IPS DF 6.9 (cell line): ENCODE data around the gene HP1BP3.

ENCODE experiments used
- DNase-seq: peaks from one replicate; pipeline ENCODE4 v3.0.0-alpha.2; 2013; ENCODE audit warnings: low read depth, low spot score
- H3K27ac ChIP-seq: one replicate; pipeline ENCODE4 v1.5.1; 2013; ENCODE audit warnings: low read length, control low read depth
- H3K27me3 ChIP-seq: 2 replicates; pipeline ENCODE4 v1.6.1; 2013; ENCODE audit warnings: mild to moderate bottlenecking, low read length; ENCODE audit not compliant: control insufficient read depth, insufficient read depth
- H3K36me3 ChIP-seq: 2 replicates; pipeline ENCODE4 v1.6.1; 2013; ENCODE audit warnings: low read length; ENCODE audit not compliant: control insufficient read depth, insufficient read depth
- H3K4me1 ChIP-seq: 2 replicates; pipeline ENCODE4 v1.6.1; 2013; ENCODE audit warnings: low read length; ENCODE audit not compliant: control insufficient read depth, insufficient read depth
- H3K4me3 ChIP-seq: 2 replicates; pipeline ENCODE4 v1.5.1; 2013; ENCODE audit warnings: mild to moderate bottlenecking, low read length
- H3K9me3 ChIP-seq: 2 replicates; pipeline ENCODE4 v1.6.1; 2013; ENCODE audit warnings: low read length, inconsistent platforms; ENCODE audit not compliant: control insufficient read depth, insufficient read depth
- WGBS: extraction: QIAGEN DNeasy Blood & Tissue Kit; methylation state at CpG from one replicate; pipeline ENCODE4 v1.1.7; 2013; ENCODE audit warnings: mixed read lengths, missing lambda C conversion rate; ENCODE audit not compliant: insufficient read length, insufficient coverage; 5-methylcytosine and 5-hydroxymethylcytosine counted together

The HP1BP3 gene

GRCh38 chr1:20702416-20702815 lies 84.7 kb downstream of the HP1BP3 start:
- Histone ChIP-seq H3K27me3 (no peaks in the 10 kb centered on the region), H3K27ac (no peak overlapping the region), H3K36me3 (no peaks in the 10 kb centered on the region; the same call in 1 of the 2 replicates), H3K4me1 (peaks cover 6% of the 10 kb centered on the region), H3K9me3 (no peaks in the 10 kb centered on the region), H3K4me3 (no peak overlapping the region)
- WGBS: no CpG with 5 or more reads among the region's 1 CpG
- no peak for DNase-seq

- no CpG with 5 or more reads among the region's 5 CpGs for WGBS
- H3K36me3 ChIP-seq: no peaks in the 10 kb centered on the region
- no peak for DNase-seq
- H3K9me3 ChIP-seq: no peaks in the 10 kb centered on the region
- no peak overlapping the region for H3K4me3 ChIP-seq
- H3K4me1 ChIP-seq: peaks cover 6% of the 10 kb centered on the region
- H3K27ac ChIP-seq: no peak overlapping the region
- no peaks in the 10 kb centered on the region for H3K27me3 ChIP-seq
These were observed 85.3 kb downstream of the HP1BP3 start for GRCh38 chr1:20701847-20702246.

GRCh38 chr1:20701446-20701845 lies 85.7 kb downstream of the HP1BP3 start:
- H3K36me3 ChIP-seq: no peaks in the 10 kb centered on the region
- peaks cover 6% of the 10 kb centered on the region for H3K4me1 ChIP-seq
- no peaks in the 10 kb centered on the region for H3K9me3 ChIP-seq
- H3K27ac ChIP-seq: no peak overlapping the region
- no CpG with 5 or more reads among the region's 9 CpGs for WGBS
- H3K27me3 ChIP-seq: no peaks in the 10 kb centered on the region
- no peak for DNase-seq
- no peak overlapping the region for H3K4me3 ChIP-seq

- WGBS: no CpG with 5 or more reads among the region's 17 CpGs
- Histone ChIP-seq H3K27ac (no peak overlapping the region), H3K36me3 (no peaks in the 10 kb centered on the region), H3K27me3 (no peaks in the 10 kb centered on the region), H3K4me3 (no peak overlapping the region), H3K4me1 (peaks cover 6% of the 10 kb centered on the region), H3K9me3 (no peaks in the 10 kb centered on the region)
- no peak for DNase-seq
These were observed 86.4 kb downstream of the HP1BP3 start for GRCh38 chr1:20700636-20701215.

GRCh38 chr1:20699558-20699957 lies 87.5 kb downstream of the HP1BP3 start:
- Histone ChIP-seq H3K9me3 (no peaks in the 10 kb centered on the region), H3K27ac (no peak overlapping the region), H3K4me3 (no peak overlapping the region), H3K27me3 (no peaks in the 10 kb centered on the region), H3K36me3 (no peaks in the 10 kb centered on the region), H3K4me1 (peaks cover 6% of the 10 kb centered on the region)
- WGBS: no CpG with 5 or more reads among the region's 9 CpGs
- no peak for DNase-seq

- Histone ChIP-seq H3K27ac (no peak overlapping the region), H3K4me3 (no peak overlapping the region), H3K27me3 (no peaks in the 10 kb centered on the region), H3K4me1 (peaks cover 6% of the 10 kb centered on the region), H3K9me3 (no peaks in the 10 kb centered on the region), H3K36me3 (no peaks in the 10 kb centered on the region)
- no peak for DNase-seq
- WGBS: no CpG with 5 or more reads among the region's 18 CpGs
These were observed 88.8 kb downstream of the HP1BP3 start for GRCh38 chr1:20698195-20698910.

- Histone ChIP-seq H3K27me3 (no peaks in the 10 kb centered on the region), H3K9me3 (no peaks in the 10 kb centered on the region), H3K4me1 (peaks cover 6% of the 10 kb centered on the region), H3K27ac (no peak overlapping the region), H3K4me3 (no peak overlapping the region), H3K36me3 (no peaks in the 10 kb centered on the region)
- WGBS: no CpG with 5 or more reads among the region's 12 CpGs
- no peak for DNase-seq
These were observed 89.5 kb downstream of the HP1BP3 start for GRCh38 chr1:20697563-20697962.

GRCh38 chr1:20696397-20697333 lies 90.4 kb downstream of the HP1BP3 start:
- H3K9me3 ChIP-seq: no peaks in the 10 kb centered on the region
- H3K27me3 ChIP-seq: no peaks in the 10 kb centered on the region
- H3K36me3 ChIP-seq: no peaks in the 10 kb centered on the region
- peak overlapping the region; percentile 49; the same call in 1 of the 2 replicates for H3K4me3 ChIP-seq
- WGBS: no CpG with 5 or more reads among the region's 46 CpGs
- peaks cover 6% of the 10 kb centered on the region for H3K4me1 ChIP-seq
- H3K27ac ChIP-seq: no peak overlapping the region
- DNase-seq: peak; percentile 54

- H3K4me1 ChIP-seq: peaks cover 6% of the 10 kb centered on the region
- H3K27ac ChIP-seq: no peak overlapping the region
- DNase-seq: no peak
- no peaks in the 10 kb centered on the region for H3K36me3 ChIP-seq
- no peaks in the 10 kb centered on the region for H3K9me3 ChIP-seq
- no peak overlapping the region for H3K4me3 ChIP-seq
- WGBS: no CpG with 5 or more reads among the region's 10 CpGs
- H3K27me3 ChIP-seq: no peaks in the 10 kb centered on the region
These were observed 91.6 kb downstream of the HP1BP3 start for GRCh38 chr1:20695515-20695914.

- DNase-seq: no peak
- Histone ChIP-seq H3K4me3 (no peak overlapping the region), H3K27ac (no peak overlapping the region), H3K27me3 (no peaks in the 10 kb centered on the region), H3K4me1 (peaks cover 6% of the 10 kb centered on the region), H3K36me3 (no peaks in the 10 kb centered on the region), H3K9me3 (no peaks in the 10 kb centered on the region)
- no CpG with 5 or more reads among the region's 2 CpGs for WGBS
These were observed 93.5 kb downstream of the HP1BP3 start for GRCh38 chr1:20693623-20694022.
